ENCODE data around the gene BORCS8.

The BORCS8 gene

GRCh38 chr19:19213426-19214158 lies 21.6 kb upstream of the BORCS8 start:
- no peak for DNase-seq

- DNase-seq, result no peak
Observed at GRCh38 chr19:19212916-19213315, 21.0 kb upstream of the BORCS8 start.

DNA sequence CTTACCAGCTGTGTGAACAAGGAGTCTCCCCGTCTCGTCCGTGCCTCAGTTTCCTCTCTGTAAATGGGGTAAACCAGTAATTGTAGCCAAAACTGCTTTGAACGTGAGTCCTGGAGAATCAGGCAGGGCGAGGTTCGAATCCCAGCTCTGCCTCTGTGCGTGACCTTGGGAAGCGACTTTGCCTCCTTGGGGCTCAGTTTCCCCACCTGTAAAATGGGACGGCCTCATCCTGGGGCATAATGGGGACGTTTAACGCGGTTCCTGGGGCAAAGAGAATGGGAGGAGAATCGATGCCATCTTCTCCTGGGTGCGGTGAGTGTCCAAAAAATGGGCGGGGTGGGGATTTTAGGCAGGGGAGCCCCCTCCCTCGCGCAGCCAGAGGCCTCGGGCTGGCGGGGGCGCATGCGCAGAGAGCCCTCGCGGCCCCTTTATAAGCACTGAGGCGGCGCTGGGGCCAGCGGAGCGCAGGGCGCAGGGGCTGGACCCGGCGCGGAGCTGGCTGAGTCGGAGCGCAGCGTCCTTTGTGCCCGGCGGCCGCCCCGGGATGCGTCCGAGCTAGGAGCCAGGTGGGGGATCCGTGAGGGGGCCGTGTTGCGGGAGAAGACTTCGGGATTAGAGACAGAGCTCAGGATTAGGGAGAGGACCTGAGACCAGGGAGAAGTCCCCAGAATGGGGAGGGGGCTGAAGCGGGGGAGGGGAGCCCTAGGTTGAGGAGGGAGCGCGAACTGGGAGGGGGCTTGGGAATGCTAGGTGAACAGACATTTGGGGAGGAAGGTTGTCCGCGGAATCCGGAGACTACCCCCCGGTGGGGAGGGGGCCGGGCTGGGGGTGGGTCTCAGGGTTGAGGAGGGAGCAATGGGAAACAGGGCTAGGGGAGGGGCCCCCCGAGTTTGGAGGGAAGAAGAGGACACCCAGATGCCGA lies 19.8 kb upstream of the BORCS8 start, which contains the start of gene NCAN:
Gene NCAN, plus strand, starts transcription at position 460 of the 922 bp plus-strand sequence. CDS start 4,996 bp downstream, outside the sequence.
- peak in 4 of 14 donors; percentile 6 to 44 (median 18) for DNase-seq

GRCh38 chr19:19209372-19209771 lies 17.4 kb upstream of the BORCS8 start:
- no peak for DNase-seq

- DNase-seq, result peak in 9 of 14 donors; percentile 25 to 79 (median 52)
Observed at GRCh38 chr19:19207637-19208572, 16.0 kb upstream of the BORCS8 start.

DNA sequence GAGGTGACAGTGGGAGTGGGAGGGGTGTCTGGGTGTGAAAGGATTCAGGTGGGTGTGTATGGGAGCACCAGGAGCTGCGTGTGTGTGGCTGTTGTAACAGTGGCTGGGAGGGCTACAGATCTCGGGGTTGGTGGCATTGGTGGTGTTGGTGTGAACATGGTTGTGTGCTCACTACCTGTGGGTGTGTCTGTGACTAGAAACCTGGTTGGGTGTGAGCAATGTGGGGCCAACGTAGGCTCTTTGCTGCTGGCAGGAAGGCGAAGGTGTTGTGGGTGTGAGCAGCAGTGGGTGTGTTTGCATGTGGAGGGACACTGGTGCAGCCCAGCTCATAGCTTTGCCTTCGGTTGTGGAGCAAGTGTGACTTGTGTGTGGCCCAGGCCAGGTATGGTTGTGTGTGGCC lies 15.0 kb upstream of the BORCS8 start:
- no peak for DNase-seq

- peak in 10 of 14 donors; percentile 11 to 79 (median 50) for DNase-seq
Observed at GRCh38 chr19:19205416-19206410, 13.8 kb upstream of the BORCS8 start.

- no peak for DNase-seq
Observed at GRCh38 chr19:19204181-19204580, 12.2 kb upstream of the BORCS8 start.

GRCh38 chr19:19203012-19203856 lies 11.3 kb upstream of the BORCS8 start, which contains the start of gene NR2C2AP:
TSS of gene NR2C2AP (minus strand) at chr19:19203414. CDS start at chr19:19203060, 354 bp downstream.
- DNase-seq, result peak; percentile 22 to 88 (median 78)

DNA sequence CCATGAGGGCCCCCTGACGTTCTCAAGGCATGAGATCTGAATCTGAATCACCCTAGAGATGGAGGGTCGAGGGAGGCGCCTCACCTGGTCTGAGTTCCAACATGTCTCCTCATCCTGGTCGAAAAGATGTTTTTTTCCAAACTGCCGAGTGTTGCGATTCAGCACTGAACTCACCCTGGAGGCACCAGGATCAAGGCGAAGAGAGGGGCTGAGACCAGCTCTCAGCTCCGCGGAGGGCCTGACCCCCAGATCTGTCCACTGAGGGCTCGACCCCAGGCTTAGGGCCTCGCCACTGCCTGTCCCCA lies 10.7 kb upstream of the BORCS8 start:
- DNase-seq, result peak in 1 of 14 donors; percentile 39

DNA sequence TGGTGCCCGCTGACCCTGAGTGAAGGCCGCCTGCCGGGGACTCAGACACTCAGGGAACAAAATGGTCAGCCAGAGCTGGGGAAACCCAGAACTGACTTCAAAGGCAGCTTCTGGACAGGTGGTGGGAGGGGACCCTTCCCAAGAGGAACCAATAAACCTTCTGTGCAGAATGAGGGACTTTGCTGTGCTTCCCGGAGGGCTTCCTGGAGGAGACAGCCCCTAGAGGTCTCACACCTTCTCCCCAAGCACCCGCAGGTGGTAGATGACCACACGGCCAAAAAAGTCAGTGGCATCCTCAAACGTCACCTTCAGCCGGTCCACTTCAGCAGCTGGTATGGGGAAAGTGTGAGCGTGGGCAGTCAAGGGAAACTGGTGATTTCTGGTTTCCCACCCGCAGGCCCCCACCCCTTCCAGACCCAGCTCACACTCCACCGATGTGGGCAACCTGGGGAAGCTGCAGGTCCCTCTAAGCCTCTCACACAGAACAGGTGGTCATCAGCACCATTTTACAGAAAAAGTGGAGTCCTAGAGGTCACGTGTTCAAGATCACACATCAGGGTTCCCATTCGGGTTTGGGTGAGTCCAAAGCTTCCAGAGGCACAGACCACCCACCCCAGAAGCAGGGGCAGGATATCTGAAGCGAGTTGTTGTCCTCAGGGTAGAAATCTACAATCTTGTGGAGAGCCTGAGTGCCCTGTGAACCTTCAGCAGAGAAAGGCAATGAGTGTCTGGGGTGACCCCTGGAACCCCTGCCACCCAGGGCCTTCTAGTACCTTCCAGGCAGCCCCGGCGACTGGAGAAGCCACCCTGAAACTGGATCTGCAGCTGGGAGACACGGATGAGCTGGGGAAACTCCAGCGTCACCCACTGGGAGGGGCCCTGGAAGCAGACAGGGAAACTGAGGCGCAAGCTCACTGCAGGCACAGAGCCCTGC lies 10.0 kb upstream of the BORCS8 start:
- no peak for DNase-seq

GRCh38 chr19:19193926-19194325 lies 2.0 kb upstream of the BORCS8 start:
- no peak for DNase-seq

- DNase-seq, result no peak
Observed at GRCh38 chr19:19192910-19193423, 1.0 kb upstream of the BORCS8 start.

DNA sequence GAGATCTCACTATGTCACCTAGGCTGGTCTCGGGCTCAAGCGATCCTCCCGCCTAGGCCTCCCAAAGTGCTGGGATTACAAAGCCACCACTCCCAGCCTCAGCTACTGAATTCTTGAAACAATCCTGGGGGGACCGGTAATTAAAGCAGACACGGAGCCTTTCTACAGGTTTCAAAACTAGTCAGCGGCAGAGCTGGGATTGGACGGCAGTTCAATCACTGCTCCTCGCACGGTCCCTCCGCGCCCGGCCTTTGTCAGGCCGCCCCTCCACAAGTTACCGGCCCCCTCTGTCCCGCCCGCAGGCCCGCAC lies 229 bp downstream of the BORCS8 start:
- no peak for DNase-seq

- DNase-seq, result no peak
Observed at GRCh38 chr19:19186742-19187141, 5.2 kb downstream of the BORCS8 start.

DNA sequence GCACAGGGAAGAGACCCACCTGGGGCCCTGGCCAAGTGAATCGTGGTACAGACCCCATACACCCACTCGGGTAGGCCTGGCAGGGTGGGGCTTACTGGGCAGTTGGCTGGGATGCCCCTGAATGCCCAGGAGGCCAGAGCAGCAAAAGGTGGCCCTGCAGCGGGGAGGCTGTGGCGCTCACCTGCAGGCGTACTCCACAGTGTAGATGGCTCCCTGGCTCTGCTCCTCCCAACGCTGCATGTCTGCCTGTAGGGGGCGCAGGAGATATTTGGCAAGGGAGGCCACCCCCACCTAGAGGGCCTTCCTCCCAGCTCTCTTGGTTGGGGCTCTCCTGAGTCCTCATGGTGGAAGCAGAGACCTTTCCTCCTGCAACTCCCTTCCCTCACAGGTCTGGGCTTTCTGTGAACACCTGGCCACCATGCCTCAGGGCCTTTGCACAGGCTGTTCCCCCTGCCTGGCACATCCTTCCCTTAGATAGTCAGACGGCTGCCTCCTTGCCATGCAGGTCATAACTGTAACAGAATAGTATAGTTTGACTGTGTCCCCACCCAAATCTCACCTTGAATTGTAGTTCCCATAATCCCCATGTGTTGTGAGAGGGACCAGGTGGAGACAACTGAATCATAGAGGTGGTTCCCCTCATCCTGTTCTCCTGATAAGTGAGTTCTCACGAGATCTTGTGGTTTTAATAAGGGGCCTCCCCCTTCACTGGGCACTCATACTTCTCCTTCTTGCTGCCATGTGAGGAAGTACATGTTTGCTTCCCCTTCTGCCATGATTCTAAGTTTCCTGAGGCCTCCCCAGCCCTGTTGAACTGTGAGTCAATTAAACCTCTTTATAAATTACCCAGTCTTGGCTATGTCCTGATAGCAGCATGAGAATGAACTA lies 5.9 kb downstream of the BORCS8 start:
- no peak for DNase-seq

DNA sequence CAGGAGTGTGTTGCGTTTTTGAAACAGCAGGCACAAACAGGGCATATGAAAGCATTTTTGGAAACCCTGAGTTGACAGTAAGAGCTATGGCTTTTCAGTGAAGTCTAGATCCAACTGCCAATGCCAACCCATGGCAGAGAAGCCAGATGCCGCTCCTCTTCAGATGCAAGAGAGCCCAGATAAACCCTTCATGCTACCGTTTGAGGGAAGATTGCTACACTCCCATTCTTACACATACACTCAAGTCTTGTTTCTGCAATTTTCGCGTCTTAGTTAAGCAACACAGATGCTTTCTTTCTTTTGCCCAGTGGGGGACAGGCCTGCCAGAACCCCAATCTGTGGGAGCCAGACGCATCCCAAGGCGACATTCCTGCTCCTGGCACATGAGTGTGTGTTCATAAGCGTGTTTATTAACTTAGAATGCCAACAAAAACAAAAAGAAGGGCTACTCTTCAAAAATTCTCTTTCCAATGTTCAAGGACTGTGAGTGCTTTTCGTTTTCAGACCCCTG lies 10.4 kb downstream of the BORCS8 start:
- DNase-seq, result no peak

Data from C1 segment of cervical spinal cord (tissue), 14 donors.